Stimulated activated CD4-positive, alpha-beta T cell treated with anti-CD3 and anti-CD28 coated beads, Interleukin-12 subunit alpha, Interleukin-12 subunit beta, amount 100 ng/mL, for 48 hours (primary cell): Measurements from ENCODE around the gene STK11.
"Not testable (repeated sequence)": the region's sequence is repeated elsewhere in the genome, so short reads cannot be mapped to it uniquely, and the experiment has no call there.

ENCODE experiments used
- DNase-seq, 3 donors: peaks; one replicate each; pipeline ENCODE4 v3.0.0-alpha.2; 2020; ENCODE audit warnings: low read depth in 2 of 3, low spot score in 1 of 3

STK11 gene

DNA sequence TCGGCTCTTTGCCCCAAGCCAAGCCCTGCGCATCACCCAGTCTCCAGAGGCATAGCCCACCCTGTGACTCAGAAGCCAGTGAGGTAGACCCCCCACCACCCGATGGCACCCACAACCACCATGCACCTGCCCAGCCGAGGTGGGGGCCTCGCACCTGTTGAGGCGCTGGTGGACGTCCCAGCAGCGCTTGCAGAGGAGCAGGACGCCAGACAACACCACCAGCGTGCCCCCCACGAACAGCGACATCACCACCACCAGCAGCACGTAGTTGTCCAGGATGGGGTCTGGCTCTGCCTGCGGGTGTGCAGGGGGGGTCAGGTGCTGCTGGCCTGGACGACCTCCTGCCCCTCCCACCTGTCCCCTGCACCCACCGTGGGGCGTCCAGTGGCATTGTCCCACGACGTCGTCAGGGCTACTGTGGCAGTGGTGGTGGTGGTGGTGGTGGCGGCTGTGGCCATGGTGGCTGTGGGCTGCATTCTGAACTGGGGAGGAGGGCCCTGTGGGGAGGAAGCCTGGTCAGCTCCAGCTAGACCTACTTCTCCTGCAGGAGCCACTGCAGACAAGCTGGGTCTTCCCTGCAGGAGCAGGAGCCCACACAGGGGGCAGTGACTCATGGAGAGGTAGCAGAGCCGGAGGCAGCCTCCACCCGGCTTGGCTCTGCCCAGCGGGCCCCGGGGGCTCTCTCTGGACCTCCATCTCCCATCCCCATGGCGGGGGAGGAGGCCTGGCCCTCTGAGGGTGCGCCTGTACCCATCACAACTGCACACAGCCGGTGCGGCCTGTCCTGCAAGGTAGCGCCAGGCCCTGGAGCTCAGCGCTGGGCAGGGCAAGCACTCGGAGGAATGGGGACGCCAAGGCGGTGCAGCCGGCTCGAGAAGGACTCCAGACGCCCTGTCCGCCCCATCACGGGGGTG, 30.3 kb downstream of the STK11 start:
- DNase-seq, result no peak

DNA sequence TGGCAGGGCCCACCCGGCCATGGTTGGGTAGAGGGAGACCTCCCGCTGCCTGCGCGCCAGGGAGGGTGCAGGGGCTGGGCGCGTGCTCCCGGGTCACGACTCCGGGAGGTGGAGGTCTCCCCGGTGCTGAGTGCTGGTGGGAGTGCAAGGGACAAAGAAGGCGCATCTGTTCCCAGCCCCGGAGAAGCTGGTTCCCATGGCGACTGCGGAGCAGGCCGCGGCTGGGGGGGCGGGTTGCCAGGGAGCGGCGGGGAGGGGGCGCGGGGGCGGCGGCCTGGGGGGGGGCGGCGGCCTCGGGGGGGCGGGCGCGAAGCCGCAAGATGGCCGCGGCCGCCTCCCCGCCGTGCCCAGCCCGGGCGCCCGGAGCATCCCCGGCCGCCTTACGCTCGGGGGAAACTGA, 31.0 kb downstream of the STK11 start:
- no peak for DNase-seq

DNA sequence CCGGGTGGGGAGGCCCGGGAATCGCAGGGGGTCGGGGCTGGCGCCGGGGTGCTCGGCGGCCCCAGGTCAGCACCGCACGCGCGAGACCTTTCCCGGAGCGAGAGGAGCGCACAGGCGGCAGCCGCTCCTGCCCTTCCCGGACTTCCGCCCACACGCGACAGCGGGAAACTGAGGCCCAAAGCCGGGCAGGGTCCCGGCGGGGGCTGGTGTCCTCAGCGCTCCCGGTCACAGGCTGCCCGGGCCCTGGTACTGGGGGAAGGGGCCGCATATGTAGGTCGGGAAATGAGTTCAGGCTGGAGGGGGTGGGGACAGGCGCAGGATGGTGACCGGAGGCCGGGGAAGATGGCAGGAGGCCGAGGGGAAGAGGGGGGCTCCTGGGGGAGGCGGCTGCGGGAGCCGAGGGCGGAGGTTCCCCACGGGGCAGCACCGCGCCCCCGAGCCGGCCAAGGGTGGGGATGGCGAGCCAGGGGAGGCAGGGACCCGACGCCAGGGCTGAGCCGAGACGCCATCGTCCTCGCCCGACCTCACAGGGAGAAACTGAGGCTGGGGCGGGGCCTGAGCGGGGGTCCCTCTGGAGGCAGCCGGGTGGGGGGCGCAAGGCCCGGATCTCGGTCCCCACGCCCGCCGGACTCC, 31.6 kb downstream of the STK11 start:
- no peak for DNase-seq

DNA sequence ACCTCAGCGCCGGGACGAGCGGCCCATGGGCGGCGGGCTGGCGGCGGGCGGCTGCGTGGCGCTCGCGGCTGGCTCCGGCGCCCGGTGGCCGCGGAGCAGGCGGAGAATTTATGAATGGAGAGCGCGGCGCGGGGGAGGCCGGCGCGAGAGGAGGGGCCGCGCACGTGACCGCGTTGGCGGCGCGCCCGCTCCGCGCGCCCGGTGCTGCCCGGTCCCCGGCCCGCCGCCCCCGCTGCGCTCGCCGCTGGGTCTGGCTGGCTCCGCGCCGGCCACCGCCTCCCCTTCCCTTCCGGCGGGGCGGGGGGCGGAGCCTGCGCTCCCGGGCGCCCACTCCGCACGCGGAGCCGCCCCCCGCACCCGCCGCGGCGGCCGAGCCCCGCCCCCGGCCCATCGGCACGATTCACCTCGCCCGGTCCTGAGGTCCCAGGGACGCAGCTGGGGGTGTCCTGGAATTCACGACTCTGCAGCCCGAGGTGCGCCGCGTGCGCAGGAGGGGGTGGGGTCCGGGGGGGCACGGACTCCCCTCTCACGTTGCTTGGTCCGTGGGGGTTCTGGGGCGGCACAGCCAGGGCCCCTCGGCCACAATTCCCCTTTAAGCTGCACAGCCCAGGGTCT, 32.3 kb downstream of the STK11 start, which contains the start of gene CBARP:
CBARP (minus strand) TSS at position 252 of the 615 bp plus-strand sequence. CDS start 1,905 bp downstream, outside the sequence.
- no peak for DNase-seq

DNA sequence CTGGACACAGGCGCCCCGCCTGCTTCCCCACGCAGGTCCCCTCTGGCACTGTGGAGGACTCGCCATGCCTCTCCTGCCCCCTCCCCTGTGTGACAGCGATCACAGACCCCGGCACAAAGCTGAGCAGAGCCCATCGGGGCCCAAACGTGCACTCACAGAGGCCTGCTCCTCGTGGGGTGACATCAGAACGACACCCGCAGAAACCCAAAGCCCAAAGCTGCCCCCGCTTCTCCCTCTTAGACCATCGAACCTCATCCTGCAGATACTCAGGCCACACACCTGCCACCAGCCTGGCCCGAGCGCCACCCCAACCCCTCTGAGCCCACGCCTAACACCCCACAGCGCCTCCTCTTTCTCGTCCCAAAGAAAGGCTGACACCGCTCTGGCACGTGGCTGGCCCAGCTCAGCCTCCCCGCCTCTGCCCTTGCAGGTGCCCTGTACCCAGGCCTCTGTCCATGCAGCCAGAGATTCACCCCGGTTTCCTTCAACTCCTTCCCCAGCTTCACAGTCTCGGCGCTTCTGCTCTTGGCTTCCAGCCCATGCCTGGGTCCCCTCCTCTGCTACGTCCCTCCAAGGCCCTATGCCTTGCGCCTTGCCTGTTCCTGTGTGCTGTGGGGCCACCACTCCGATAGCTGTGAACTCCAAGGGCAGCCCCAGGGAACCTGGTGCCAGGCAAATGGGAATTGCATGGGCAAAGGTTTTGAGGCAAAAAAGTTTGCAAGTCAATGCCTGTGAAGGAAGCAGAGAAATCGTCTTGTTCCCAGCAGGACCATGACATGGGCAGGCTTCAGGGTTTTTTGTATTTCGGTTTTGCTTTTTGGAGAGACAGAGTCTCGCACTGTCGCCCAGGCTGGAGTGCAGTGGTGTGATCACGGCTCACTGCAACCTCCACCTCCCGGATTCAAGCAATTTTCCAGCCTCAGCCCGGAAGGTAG, 33.1 kb downstream of the STK11 start:
- no peak for DNase-seq

DNA sequence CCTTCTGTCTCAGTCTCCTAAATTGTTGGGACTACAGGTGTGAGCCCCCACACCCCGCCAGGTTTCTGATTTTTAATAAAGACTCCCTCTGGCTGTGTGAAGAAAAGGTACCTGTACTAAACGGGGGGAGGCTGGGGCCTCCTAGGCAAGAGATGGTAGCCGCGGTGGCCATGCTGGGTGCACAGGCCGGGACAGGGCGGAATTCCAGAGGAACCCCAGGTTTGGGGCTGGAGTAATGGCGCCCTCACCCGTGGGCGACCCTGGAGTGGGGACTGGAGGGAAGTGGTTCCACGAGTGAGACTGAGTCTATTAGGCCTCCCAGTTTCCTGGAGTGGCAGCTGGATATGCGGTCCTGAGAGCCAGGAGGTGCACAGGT, 33.8 kb downstream of the STK11 start:
- no peak for DNase-seq

DNA sequence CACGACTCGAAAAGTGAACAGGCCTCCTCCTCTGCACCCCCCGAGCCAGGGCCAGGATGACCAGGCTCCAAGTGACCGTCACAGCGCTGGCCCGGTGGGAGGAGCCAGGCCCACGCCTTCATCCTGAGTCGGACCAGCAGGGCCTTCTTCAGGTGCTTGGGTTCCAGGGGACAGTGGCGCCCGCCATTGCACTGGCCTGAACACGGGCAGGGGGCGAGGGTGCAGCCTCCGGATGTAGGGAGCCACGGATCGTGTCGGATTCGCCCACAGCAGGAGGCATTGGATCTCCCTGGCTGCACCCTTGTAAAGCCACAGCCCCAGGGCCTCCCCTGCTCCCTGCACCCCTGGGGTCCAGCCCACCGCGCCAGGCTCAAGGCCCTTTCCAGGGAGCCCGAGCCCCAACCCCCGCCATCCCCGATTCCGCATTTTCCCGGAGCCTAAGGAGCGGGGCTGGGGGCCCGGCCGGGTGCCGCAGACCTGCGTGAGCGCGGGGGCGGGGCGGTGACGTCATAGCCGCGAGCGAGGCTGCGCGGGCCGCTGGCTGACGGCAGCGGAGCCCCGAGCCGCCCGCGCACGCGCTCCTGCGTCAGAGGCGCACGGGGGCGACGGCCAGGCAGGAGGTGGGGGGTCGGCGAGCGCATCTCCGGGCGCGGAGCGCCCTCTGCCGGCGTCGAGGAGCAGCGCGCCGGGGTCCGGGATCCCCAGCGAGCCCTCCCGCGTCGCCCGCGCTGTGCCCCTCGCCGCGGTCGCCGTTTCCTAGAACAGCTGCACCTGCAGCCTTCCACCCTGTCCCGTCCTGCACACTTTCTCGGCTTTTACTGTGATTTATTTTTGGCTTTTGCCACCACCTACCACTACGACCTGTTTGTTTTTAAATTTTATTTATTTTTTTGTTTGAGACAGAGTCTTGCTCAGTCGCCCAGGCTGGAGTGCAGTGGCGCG, 34.5 kb downstream of the STK11 start:
- DNase-seq, result peak; percentile 84 to 94 (median 89)

DNA sequence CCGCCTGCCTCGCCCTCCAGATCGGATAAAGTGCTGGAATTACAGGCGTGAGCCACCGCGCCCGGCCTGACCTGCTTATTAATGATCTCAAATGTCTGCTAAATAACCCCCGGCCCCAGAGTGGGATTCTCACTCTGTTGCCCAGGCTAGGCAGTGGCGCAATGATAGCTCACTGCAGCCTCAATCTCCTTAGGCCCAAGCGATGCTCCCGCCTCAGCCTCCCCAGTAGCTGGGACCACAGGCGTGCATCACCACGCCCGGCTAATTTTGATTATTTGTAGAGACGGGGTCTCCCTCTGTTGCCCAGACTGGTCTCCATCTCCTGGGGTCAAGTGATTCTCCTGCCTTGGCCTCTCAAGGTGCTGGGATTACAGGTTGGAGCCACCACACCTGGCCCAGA, 35.3 kb downstream of the STK11 start:
- DNase-seq, result no peak

DNA sequence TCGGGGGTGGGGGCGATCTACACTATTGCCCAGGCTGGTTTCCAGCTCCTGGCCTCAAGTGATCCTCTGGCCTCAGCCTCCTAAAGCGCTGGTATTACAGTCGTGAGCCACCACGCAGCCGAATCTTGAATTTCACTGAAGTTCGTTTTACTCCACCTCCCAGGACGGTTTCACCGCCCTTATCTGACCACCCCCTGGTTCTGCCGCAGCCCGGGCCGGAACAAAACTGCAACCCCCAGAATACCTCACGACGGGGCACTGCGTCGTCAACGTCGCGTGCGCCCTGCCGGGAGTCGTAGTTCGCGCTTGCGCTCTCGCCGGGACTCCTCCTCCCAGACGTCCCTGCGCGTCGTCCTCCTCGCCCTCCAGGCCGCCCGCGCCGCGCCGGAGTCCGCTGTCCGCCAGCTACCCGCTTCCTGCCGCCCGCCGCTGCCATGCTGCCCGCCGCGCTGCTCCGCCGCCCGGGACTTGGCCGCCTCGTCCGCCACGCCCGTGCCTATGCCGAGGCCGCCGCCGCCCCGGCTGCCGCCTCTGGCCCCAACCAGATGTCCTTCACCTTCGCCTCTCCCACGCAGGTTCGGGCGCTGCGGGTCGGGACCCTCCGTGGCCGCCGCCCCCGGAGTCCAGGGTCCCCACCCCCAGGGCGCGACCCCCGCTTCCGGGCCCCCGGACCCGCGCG, 36.0 kb downstream of the STK11 start, which contains the start of gene ATP5F1D:
ATP5F1D (plus strand) TSS at position 335 of the 679 bp plus-strand sequence; CDS start at position 435, 100 bp downstream.
- DNase-seq, result peak; percentile 88 to 94 (median 92)

DNA sequence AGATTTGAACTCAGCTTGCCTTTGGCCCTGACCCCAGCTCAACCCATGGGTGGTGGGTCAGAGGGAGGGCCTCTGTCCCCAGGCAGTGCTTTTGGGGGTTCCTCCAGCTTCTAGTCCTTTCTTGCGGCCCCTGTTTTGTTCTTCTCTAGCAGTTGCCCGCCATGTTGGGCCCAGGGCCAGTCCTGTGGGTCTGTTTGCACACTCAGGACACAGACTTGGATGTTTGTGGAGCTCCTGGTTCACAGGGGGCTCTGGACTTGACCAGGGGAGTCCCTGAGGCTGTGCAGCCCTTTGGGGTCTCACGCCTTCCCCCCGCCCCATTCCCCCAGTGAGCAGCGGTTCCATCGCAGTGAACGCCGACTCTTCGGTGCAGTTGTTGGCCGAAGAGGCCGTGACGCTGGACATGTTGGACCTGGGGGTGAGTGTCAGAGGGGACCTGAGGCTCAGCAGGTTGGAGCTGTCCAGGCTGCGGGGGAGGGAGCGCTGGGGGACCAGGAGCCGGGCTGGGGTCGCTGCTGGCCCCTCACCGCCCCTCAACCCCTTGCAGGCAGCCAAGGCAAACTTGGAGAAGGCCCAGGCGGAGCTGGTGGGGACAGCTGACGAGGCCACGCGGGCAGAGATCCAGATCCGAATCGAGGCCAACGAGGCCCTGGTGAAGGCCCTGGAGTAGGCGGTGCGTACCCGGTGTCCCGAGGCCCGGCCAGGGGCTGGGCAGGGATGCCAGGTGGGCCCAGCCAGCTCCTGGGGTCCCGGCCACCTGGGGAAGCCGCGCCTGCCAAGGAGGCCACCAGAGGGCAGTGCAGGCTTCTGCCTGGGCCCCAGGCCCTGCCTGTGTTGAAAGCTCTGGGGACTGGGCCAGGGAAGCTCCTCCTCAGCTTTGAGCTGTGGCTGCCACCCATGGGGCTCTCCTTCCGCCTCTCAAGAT, 38.5 kb downstream of the STK11 start:
- peak; percentile 71 to 87 (median 78) for DNase-seq

DNA sequence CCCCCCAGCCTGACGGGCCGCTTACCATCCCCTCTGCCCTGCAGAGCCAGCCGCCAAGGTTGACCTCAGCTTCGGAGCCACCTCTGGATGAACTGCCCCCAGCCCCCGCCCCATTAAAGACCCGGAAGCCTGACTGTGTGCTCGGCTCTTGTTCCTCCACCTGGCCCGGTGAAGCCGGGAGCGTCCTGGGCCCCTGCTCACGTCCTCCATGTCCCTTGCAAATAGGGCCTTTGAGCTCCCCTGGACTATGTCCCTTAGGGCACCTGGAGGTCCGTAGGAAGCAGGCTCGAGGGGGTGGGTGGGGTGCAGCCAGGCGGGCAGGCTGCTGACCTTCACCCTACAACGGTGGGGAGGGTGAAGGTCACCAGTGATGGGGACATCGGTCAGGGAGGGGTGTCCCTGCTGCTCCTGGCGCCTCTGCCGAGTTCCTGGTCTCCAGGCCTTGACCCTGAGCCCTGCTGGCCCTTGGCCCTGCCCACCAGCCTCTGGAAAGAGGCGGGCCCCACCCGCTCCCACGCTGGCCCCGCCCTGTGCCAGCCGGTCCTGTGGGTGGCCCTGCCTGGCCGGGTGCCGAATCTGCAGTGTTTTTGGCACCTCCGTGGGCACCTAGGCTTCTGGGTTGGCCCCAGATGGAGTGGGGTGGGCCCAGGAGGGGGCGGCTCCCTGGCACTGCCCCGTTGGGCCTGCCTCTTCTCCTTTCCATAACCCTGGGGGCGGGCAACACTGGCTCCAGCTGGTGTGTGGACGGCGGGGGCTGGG, 39.3 kb downstream of the STK11 start:
- no peak for DNase-seq

DNA sequence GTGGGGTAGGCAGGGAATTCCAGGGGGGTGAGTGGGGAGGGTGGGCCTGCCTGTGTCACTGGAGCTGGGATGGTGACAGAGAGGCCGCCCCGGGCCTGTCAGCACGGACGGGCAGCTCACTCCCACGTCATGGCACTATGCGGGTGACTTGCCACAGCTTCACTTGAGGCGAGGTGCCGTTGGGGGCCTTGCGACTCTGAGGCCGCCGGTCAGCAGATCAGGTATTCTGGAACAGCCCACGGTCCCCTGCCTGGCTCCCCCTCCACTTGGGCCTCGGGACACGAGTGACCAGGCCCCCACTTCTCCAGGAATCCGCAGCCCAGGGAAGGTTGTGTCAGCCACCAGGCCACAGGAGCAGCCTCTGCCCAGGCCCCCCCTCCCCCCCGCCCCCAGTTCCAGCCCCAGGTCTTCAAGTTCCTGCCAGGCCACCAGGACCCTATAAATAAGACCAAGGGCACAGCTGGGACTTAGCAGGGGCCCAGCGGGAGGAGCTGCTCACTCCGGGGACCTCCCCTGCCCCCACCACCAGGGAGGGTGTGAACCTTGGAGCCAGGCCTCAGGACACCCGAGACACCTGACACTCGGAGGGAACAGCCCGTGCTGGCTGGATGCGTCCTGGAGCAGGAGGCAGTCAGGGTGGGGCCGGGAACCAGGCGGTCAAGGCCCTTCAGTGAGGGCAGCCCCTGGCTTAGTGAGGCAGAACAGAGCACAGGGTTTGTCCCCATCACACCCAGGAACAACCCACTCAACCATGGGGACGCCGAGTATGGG, 40.1 kb downstream of the STK11 start:
- DNase-seq, result no peak

DNA sequence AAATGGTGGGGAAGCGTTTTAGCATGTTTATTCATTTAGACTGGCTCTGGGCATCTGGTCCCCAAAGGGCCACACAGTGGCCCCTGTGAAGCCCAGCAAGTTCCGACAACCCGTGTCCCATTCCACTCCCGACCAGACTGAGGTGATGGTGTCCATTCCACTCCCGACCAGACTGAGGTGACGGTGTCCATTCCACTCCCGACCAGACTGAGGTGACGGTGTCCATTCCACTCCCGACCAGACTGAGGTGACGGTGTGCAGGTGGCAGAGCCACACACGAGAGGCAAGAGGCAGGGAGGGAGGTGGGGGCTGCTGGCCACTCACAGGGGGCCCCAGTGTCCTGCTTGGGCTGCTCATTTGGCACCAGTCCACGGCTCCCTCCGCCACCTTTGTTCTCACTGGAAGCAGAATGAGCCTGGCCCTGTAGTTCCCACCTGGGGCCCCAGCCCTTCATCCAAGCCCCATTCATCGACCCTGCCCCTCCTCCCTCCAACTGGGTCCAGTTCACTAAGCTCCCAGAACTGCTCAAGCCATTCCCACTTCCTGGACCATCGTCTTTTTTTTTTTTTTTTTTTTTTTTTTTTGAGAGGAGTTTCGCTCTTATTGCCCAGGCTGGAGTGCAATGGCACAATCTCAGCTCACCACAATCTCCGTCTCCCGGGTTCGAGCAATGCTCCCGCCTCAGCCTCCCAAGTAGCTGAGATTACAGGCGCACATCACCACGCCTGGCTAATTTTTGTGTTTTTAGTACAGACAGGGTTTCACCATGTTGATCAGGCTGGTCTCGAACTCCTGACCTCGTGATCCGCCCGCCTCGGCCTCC, 40.9 kb downstream of the STK11 start:
- not testable (repeated sequence) for DNase-seq

DNA sequence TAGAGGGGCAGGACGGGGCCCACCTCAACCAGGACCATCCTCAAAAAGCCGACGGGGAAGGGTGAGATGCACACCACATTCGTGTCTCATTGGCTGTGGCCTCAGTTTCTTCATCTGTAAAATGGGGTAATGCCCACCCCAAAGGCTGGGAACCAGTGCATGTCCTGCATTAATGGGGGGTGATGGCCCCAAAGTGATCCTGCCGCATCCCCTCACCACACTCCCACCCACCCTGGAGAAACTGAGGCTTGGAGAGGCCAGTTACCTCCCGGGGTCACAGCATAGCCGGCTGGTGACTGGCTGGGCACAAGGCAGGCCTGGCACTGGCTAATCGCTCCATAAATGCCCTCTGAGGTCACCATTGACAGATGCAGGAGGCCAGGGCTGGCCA, 42.2 kb downstream of the STK11 start:
- DNase-seq, result no peak

DNA sequence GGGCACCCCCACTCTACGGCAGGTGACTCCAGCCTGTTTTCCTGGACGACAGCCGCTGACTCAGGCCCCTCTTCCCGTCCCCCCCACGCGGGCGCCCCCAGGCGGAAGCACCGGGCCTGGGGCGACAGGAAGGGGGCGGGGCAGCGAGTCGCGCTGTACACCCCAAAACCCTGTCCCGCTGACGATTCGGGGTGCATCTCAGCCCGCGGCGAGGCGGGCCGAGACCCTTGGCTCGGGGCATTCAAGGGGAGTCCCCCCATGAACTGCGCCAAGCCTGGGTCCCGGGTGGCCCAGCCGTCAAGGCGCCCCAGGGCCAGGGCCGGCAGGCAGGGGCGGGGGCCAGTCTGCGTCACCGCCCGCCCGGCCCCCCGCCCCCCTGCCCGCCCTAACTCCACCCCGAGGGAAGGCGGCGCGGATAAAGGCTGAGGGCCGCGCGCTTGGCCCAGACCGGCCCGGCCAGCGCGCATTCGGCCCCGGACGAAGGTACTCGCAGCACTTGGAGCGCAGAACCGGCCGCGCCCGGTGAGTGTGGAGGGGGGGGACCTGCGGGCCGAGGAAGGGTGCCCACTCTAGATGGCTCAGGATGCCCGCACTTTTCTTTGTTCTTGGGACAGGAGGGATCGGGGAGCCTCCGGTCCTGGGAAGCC, 42.7 kb downstream of the STK11 start, which contains the start of gene MIDN:
MIDN (plus strand) TSS at position 445 of the 647 bp plus-strand sequence. CDS start 1,714 bp downstream, outside the sequence.
- no peak for DNase-seq
